GM10847 (cell line): ENCODE data around the gene PXYLP1.

Experiments
- POLR2A ChIP-seq: IDR thresholded peaks from 2 replicates; pipeline ENCODE4 v1.6.1; 2011; ENCODE audit not compliant: insufficient read length; ENCODE audit errors: extremely low read depth

The PXYLP1 gene

GRCh38 chr3:141308588-141309218 is 77.1 kb downstream of the PXYLP1 start:
- no peak for TF ChIP-seq POLR2A

GRCh38 chr3:141311170-141311495 is 79.5 kb downstream of the PXYLP1 start:
- TF ChIP-seq POLR2A, result no peak

GRCh38 chr3:141311496-141312353 is 80.1 kb downstream of the PXYLP1 start:
- peak; percentile 72 for TF ChIP-seq POLR2A

GRCh38 chr3:141312354-141313092 is 80.9 kb downstream of the PXYLP1 start:
- no peak for TF ChIP-seq POLR2A

- no peak for TF ChIP-seq POLR2A
These were observed 81.6 kb downstream of the PXYLP1 start for GRCh38 chr3:141313093-141313683.

DNA sequence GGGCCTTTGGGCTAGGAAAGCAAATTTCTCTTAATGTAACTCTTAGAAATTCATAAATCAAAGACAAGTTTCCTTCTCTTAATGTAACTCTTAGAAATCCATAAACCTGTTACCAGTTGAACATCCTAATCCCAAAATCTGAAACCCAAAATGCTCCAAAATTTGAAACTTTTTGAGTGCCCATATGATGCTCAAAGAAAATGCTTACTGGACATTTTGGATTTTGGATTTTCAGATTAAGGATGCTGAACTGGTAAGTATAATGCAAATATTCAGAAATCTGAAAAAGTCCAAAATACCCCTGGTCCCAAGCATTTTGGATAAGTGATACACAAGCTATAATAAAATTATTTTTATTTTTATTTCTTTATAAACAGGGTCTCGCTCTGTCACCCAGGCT is 85.2 kb downstream of the PXYLP1 start:
- TF ChIP-seq POLR2A, result no peak

DNA sequence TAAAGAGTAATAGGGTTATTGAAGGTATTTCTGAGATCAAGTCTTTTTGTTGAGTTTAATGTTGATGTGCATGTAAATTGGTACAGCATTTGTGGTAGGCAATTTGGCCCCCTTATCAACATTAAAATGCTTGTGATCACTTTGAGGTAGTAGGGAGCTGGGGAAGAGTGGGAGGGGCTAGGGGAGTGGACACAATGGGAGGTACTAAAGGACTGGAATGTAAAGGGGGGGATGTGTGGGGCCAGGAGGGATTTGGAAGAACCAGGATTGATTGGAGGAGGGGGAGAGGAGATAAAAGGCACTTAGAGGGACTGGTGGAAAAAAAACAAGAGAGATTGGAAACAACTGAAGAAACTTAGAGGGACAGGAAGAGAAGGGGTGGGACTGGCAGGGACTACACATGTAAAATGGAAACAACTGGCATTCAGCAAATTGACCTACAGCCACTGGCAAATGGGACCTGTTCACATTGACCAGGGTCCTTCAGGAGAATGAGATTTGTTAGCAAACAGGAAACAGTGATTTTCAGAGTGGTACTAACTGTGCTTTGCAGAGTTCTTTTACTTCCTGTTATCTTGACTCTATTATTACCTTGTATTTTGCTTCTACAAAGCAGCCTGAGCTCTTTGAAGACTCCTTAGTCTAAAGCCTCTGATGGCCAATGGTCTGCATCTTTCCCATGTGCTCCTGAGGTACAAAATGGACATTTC is 88.9 kb downstream of the PXYLP1 start:
- no peak for TF ChIP-seq POLR2A

DNA sequence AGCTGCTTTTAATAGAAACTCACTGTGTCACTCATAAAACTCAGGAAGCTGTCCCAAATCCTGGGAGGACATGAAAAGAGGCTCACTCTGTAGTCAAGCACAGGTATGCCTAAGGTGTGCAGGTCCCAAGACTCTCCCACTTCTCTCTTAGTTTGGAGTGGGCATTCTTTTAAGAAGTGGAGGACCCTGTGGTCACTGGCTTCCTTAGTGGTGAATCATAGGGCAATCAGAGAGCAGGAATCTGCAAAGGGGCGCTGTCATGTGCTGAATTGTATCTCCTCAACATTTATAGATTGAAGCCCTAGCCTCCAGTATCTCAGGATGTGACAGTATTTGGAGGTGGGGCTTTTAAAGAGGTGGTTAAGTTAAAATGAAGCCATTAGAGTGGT is 89.5 kb downstream of the PXYLP1 start:
- no peak for TF ChIP-seq POLR2A

- no peak for TF ChIP-seq POLR2A
These were observed 92.5 kb downstream of the PXYLP1 start for GRCh38 chr3:141323936-141324704.

DNA sequence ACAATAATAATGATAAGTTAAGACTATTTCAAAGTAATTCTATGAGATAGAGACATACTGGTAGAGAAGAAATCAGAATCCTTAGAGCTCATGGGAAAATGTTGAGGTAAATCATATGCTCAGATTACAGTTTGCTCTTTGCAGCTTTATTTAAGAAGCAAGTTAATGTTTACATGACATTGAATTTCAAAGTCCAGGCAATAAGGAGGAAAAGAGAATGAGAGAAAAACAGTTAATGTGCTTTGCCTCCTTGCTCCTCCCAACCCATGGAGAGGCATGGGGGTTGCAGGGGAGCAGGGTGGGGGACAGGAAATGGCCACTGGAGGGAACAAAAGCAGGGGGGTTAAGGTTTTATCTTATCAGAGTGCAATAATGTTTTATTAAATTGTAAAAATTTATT is 94.5 kb downstream of the PXYLP1 start:
- TF ChIP-seq POLR2A, result no peak

DNA sequence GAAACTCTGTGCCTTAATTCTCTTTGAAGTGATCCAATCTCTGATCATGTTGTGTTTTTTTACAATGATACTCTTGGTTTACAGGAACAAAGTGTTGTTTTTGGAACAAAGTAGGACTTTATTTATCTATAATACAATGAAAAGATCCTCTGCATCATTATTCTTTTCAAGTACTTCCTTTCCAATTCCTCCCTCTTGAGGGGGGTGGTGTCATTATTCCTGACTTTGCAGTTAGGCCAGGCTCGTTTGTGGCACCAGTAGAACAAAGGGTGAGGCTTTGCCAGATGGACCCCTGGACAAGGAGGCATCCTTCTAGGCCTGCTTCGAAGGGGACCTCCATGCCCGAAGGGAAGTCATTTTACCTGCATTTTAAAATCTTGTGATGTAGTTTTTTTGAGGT is 95.0 kb downstream of the PXYLP1 start:
- no peak for TF ChIP-seq POLR2A

GRCh38 chr3:141328286-141329166 is 96.9 kb downstream of the PXYLP1 start:
- TF ChIP-seq POLR2A, result no peak

DNA sequence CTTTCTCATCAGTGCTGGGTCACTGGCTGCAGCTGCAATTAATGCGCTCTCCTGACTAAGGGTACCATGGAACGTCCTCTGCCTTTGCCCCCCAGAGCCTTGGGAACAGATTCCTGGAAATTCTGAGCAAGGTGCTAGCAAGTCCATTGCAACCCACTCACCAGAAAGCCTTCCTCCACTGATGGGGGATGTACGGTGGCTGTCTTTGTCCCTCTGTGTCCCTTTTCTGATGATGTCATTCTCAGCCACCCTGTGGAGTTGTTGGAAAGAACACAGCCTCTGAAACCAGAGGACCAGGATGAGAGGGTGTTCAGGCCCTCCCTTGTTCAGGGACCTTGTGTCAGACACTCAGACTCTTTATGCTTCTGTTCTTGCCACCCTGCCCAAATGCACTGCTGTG is 98.6 kb downstream of the PXYLP1 start:
- no peak for TF ChIP-seq POLR2A
